ENCODE results near the gene PPP2R1B. TPM values are rescaled to one million over a fixed set of nuclear protein-coding genes. Genes with fewer than 3 reads are reported as not detected.
A peak's percentile ranks its signal among the peaks of the same experiment; 100 is the strongest.

The PPP2R1B gene
- total RNA-seq, 1 experiment from 2014 or later: 105 TPM

DNA sequence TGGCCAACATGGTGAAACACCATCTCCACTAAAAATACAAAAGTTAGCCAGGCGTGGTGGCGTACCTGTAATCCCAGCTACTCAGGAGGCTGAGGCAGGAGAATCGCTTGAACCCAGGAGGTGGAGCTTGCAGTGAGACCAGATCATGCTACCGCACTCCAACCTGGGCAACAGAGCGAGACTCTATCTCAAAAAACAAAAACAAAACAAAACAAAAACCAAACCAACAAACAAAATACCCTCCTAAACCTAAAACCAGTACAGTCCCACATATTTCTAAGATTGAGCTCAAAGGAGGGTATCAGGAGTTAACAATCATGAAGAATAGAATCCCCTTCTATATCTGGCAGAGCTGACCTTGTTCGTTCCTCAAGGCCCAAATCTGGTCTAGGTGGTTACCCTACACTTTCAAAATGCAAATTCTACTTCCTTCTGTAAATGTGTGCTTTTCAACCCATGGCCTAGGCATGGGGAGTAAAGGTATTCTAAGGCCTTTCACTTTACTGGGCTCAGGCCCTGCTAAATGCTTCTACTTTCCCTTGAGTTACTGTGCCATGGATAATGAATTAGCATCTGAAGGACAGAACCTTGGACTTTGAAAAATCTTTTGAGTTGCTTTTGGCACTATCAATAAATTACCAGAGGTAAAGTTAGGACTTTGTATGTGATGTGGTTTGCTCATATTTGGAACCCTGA is 10.4 kb upstream of the PPP2R1B start:
- H4K5ac ChIP-seq (ENCODE audit: insufficient read length, low read depth, low read length): no peak overlapping the region
- no peak overlapping the region for H3K4ac ChIP-seq (ENCODE audit: low read depth, low read length)
- H2BK5ac ChIP-seq (ENCODE audit: insufficient read length, low read length): no peak overlapping the region
- no peak overlapping the region for H3T11ph ChIP-seq (ENCODE audit: low read length)
- H4K91ac ChIP-seq (ENCODE audit: insufficient read length, low read depth, low read length): no peak overlapping the region
- H2AFZ ChIP-seq (ENCODE audit: low read length): no peak overlapping the region
- no peak overlapping the region for H4K8ac ChIP-seq (replicated peaks; ENCODE audit: insufficient read length, low read depth, low read length)
- Mint-ChIP-seq H3K27ac (0 out of 7 replicates have a peak overlapping the region, but pooled peaks of 1 of the 3 experiments have one; percentile 28), H3K27me3 (ENCODE audit: low read depth) (no peaks in the 10 kb centered on the region), H3K9me3 (no peaks in the 10 kb centered on the region), H3K4me3 (no peak overlapping the region), H3K4me1 (peaks cover 7 to 9% of the 10 kb centered on the region in 2 experiments), H3K36me3 (ENCODE audit: insufficient read depth in 1 of 3, low read depth in 3 of 3) (no peaks in the 10 kb centered on the region)
- no peak overlapping the region for H3K9ac ChIP-seq (ENCODE audit: extremely low read depth, insufficient read length, low read length)
- no peaks in the 10 kb centered on the region for H4K20me1 ChIP-seq (ENCODE audit: control insufficient read depth, insufficient read depth, insufficient read length)
- H3K79me1 ChIP-seq (ENCODE audit: insufficient read depth, low read depth, low read length, poor library complexity, severe bottlenecking): no peaks in the 10 kb centered on the region
- H3K56ac ChIP-seq (ENCODE audit: insufficient read length, low read depth, low read length): no peak overlapping the region
- H3K27ac ChIP-seq (ENCODE audit: insufficient read length, low read depth, low read length): no peak overlapping the region
- no peaks in the 10 kb centered on the region for H3K4me1 ChIP-seq (ENCODE audit: insufficient read depth, low read length)
- no peak overlapping the region for H3K18ac ChIP-seq (ENCODE audit: insufficient read length, low read depth, low read length)
- no peak for TF ChIP-seq CTCF (conservative IDR thresholded peaks at IDR 0.05)
- no peak for DNase-seq
- no peak overlapping the region for H2AK5ac ChIP-seq (ENCODE audit: insufficient read length, low read length)
- H2BK120ac ChIP-seq (ENCODE audit: low read depth, low read length, poor library complexity, severe bottlenecking): no peak overlapping the region
- no peak overlapping the region for H2BK12ac ChIP-seq (ENCODE audit: insufficient read length, low read depth, low read length)
- H2BK20ac ChIP-seq (ENCODE audit: low read depth, low read length, poor library complexity, severe bottlenecking): no peak overlapping the region
- no peak overlapping the region for H3K23ac ChIP-seq (ENCODE audit: insufficient read length, low read depth, low read length)
- no peaks in the 10 kb centered on the region for H3K27me3 ChIP-seq (ENCODE audit: insufficient read depth, low read length)
- H2BK15ac ChIP-seq (ENCODE audit: low read depth, low read length): no peak overlapping the region
- no peaks in the 10 kb centered on the region for H3K79me2 ChIP-seq (ENCODE audit: insufficient read depth, low read length)
- WGBS (ENCODE audit: extremely low coverage, insufficient read length, low lambda C conversion rate): no CpG with 5 or more reads among the region's 6 CpGs
- H3K9me3 ChIP-seq (ENCODE audit: control insufficient read depth, low read depth, low read length): no peaks in the 10 kb centered on the region
- no peaks in the 10 kb centered on the region for H3K23me2 ChIP-seq (ENCODE audit: insufficient read length, low read depth, low read length, poor library complexity, severe bottlenecking)
- no peak overlapping the region for H3K4me2 ChIP-seq (ENCODE audit: insufficient read depth, insufficient read length, low read length)
- H3K14ac ChIP-seq (ENCODE audit: insufficient read depth, low read length): no peak overlapping the region
